Heart right ventricle (tissue), 16 donors: ENCODE measurements around the gene TLE3. TPM values are rescaled to one million over a fixed set of nuclear protein-coding genes. Genes with fewer than 3 reads are reported as not detected.
A peak's percentile ranks its signal among the peaks of the same experiment; 100 is the strongest.

Experiments used
- ATAC-seq, 8 donors: fragments of 200-7000 bp; cut with Tn5 transposase; one replicate each; pipeline ENCODE4 v1.9.1; 2020; ENCODE audit warnings: mild to moderate bottlenecking in 8 of 8, moderate library complexity in 8 of 8, moderate number of reproducible peaks in 1 of 8
- DNase-seq, 2 donors: peaks; one replicate each; pipeline ENCODE4 v3.0.0-alpha.2; 2020
- H3K27ac ChIP-seq, 10 donors: fragments of 200-600 bp; sonication (generic) in 2 of 10; one replicate each; pipeline versions ENCODE4 v1.5.0 to v1.8.0; 2020 to 2022; ENCODE audit warnings: mild to moderate bottlenecking in 3 of 10
- H3K27me3 ChIP-seq, 7 donors: fragments of 200-600 bp; one replicate each; pipeline ENCODE4 v1.8.0; 2021 to 2022; ENCODE audit warnings: mild to moderate bottlenecking in 2 of 7
- H3K36me3 ChIP-seq, 9 donors: fragments of 200-600 bp; sonication (generic) in 1 of 9; one replicate each; pipeline versions ENCODE4 v1.5.0 to v1.8.0; 2020 to 2022; ENCODE audit warnings: mild to moderate bottlenecking in 2 of 9
- H3K4me1 ChIP-seq, 9 donors: fragments of 200-600 bp; sonication (generic) in 1 of 9; one replicate each; pipeline versions ENCODE4 v1.5.0 to v1.8.0; 2020 to 2022; ENCODE audit warnings: mild to moderate bottlenecking in 4 of 9
- H3K4me3 ChIP-seq, 10 donors: fragments of 200-600 bp; sonication (generic) in 2 of 10; one replicate each; pipeline versions ENCODE4 v1.5.0 to v1.8.0; 2020 to 2022; ENCODE audit warnings: mild to moderate bottlenecking in 7 of 10, moderate library complexity in 2 of 10
- H3K9me3 ChIP-seq, 11 donors: fragments of 200-600 bp in 10 of 11; sonication (generic) in 2 of 11; one replicate each; pipeline versions ENCODE4 v1.5.0 to v1.8.0; 2013 to 2022; ENCODE audit warnings: mild to moderate bottlenecking in 2 of 11, control low read depth in 1 of 11, moderate library complexity in 1 of 11
- WGBS, 2 donors: extraction: QIAGEN DNeasy Blood & Tissue Kit; methylation state at CpG; one replicate each; pipeline ENCODE4 v1.1.7; 2013; ENCODE audit warnings: inconsistent platforms in 1 of 2; 5-methylcytosine and 5-hydroxymethylcytosine counted together
- intact Hi-C, 10 donors: fragments of 100-400 bp; cut with DNase I; formaldehyde crosslinking; loops; one replicate each; pipeline versions ENCODE4 v1.11.1 to v1.14.2; 2022
- polyA plus RNA-seq, 2 donors: library from polyadenylated mRNA; stranded (reverse); fragments of 200-250 nt; gene quantifications; one replicate each; pipeline ENCODE4 v1.2.3, GENCODE V29; 2013
- total RNA-seq, 10 donors: library from RNA; stranded (reverse); fragmentation: NEBNext Ultra II Directional in 3 of 10; extraction: Animal tissue kit (Norgen Biotek cat#: 25700) in 3 of 10; gene quantifications; one replicate each; pipeline versions ENCODE4 v1.2.1 to v1.2.4, GENCODE V29; 2021 to 2023
- TF ChIP-seq, protein P1 (sequence below), 9 donors: fragments of 200-600 bp; sonication (generic) in 2 of 9; IDR thresholded peaks; one replicate each; pipeline versions ENCODE4 v1.5.0 to v1.8.0; 2021 to 2022; ENCODE audit warnings: antibody characterized with exemption in 9 of 9, mild to moderate bottlenecking in 5 of 9, moderate library complexity in 1 of 9
- donor health status: Arrhythmogenic right ventricular cardiomyopathy.
- donor health status: ischemic (EF 13 %, LVEDD 7.1; RV severe dilation, severe dysfunction).
- donor health status: healthy with polysubstance abuse.
- donor health status: DM: no; HTN: yes; CAD: no.
- donor health status: DM: no; HTN: no; CAD: no.
- donor health status: ischemic (EF 25% LVEDD 6.9; RV normal size, moderate dysfunction).
- donor health status: ischemic (EF 25% LVEDD 5.7; RV mildly dilated, moderate dysfunction).
- donor health status: healthy.
- donor health status: DM: yes; HTN: yes; CAD: no.
- donor health status: Ischemic cardiomyopathy.
- donor health status: ischemic (EF 35%, LVEDD 5.7; RV mildly dilated, moderate dysfunction).
- donor health status: nonischemic (EF 11% LVEDD 7.7; RV severe dilation, severe dysfunction).
- donor health status: DM: yes; HTN: yes; CAD: no.
- donor health status: PGD.
- donor health status: ischemic (EF 29% LVEDD 5.4; RV normal size, mild dysfunction).
- donor health status: nonischemic (EF 23%, LVEDD 6.1; RV moderate dilation, normal function).

Gene TLE3
- total and polyA plus RNA-seq, 12 donors = 7.5 to 21.7 (median 12.6) TPM

- ATAC-seq = no peak
- no peak overlapping the region for H3K4me3 ChIP-seq
- H3K27ac ChIP-seq = no peak overlapping the region
- H3K36me3 ChIP-seq = peaks cover 0 to 95% (median 28%) of the 10 kb centered on the region in 9 donors
- no peaks in the 10 kb centered on the region for H3K9me3 ChIP-seq
- TF ChIP-seq, protein P1, sequence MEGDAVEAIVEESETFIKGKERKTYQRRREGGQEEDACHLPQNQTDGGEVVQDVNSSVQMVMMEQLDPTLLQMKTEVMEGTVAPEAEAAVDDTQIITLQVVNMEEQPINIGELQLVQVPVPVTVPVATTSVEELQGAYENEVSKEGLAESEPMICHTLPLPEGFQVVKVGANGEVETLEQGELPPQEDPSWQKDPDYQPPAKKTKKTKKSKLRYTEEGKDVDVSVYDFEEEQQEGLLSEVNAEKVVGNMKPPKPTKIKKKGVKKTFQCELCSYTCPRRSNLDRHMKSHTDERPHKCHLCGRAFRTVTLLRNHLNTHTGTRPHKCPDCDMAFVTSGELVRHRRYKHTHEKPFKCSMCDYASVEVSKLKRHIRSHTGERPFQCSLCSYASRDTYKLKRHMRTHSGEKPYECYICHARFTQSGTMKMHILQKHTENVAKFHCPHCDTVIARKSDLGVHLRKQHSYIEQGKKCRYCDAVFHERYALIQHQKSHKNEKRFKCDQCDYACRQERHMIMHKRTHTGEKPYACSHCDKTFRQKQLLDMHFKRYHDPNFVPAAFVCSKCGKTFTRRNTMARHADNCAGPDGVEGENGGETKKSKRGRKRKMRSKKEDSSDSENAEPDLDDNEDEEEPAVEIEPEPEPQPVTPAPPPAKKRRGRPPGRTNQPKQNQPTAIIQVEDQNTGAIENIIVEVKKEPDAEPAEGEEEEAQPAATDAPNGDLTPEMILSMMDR (IDR thresholded peaks at IDR 0.05) = no peak
- no peak for DNase-seq
- WGBS, 2 donors = 96 to 98% methylated on average over 3 of the region's 3 CpGs
- intact Hi-C loops = no loop called here
- peaks cover 0 to 40% (median 16%) of the 10 kb centered on the region in 9 donors for H3K4me1 ChIP-seq
- no peaks in the 10 kb centered on the region for H3K27me3 ChIP-seq
Observed at GRCh38 chr15:70072479-70072878, 25.2 kb downstream of the TLE3 start.

DNA sequence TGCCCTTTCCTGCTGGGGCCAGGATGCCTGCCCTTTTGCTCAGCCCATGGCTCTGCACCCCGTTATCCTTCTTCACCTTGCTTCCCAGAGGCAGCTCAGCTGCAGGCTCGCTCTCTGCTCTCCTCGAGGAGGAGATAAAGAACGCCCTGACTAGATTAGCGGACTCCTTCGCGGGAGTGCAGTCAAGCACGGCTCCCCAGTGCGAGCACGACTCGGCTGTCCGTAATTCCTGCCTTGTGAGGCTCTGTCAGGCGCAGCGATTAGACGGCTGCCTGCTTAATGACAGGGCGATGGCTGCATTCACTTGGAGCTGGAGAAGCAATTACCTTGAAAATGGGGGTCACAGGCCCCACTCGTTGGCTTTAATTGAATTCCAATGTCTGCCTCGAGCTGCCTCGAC lies 25.9 kb downstream of the TLE3 start:
- H3K27ac ChIP-seq = no peak overlapping the region
- no peak overlapping the region for H3K4me3 ChIP-seq
- WGBS, 2 donors = 78 to 91% methylated on average over 19 of the region's 19 CpGs
- intact Hi-C loops = no loop called here
- H3K4me1 ChIP-seq = peaks cover 0 to 33% (median 9%) of the 10 kb centered on the region in 9 donors
- H3K27me3 ChIP-seq = no peaks in the 10 kb centered on the region
- H3K36me3 ChIP-seq = peaks cover 0 to 100% (median 28%) of the 10 kb centered on the region in 9 donors
- DNase-seq = no peak
- no peak for ATAC-seq
- TF ChIP-seq, protein P1 (IDR thresholded peaks at IDR 0.05) = no peak
- no peaks in the 10 kb centered on the region for H3K9me3 ChIP-seq

DNA sequence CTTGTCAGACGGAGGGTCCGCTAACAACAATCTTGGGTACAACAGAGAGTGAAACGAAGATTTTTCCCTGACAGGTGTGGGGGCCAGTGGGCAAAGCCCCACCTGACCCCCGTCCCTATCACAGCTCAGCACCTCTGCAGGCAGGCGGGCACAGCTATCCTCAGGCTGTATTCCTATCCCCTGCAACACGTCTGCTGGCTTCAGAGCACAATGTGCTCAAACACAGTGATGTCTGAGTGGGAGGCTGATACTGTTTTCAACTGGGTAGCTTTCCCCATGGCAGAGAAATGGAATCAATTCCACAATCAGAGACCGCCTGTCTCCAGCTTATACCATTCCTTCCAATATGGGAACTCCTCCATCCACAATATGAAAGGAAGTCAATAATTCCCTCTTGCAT lies 28.0 kb downstream of the TLE3 start:
- DNase-seq (no peak), ATAC-seq (peak in 1 of 8 donors; percentile 30)
- H3K4me1 ChIP-seq = peaks cover 0 to 29% (median 7%) of the 10 kb centered on the region in 9 donors
- H3K4me3 ChIP-seq = no peak overlapping the region
- 96% methylated on average over 7 of the region's 7 CpGs for WGBS, 2 donors
- no peaks in the 10 kb centered on the region for H3K27me3 ChIP-seq
- no peak overlapping the region for H3K27ac ChIP-seq
- peaks cover 0 to 100% (median 21%) of the 10 kb centered on the region in 9 donors for H3K36me3 ChIP-seq
- H3K9me3 ChIP-seq = no peaks in the 10 kb centered on the region
- TF ChIP-seq, protein P1 (IDR thresholded peaks at IDR 0.05) = no peak
- intact Hi-C loops = no loop called here

DNA sequence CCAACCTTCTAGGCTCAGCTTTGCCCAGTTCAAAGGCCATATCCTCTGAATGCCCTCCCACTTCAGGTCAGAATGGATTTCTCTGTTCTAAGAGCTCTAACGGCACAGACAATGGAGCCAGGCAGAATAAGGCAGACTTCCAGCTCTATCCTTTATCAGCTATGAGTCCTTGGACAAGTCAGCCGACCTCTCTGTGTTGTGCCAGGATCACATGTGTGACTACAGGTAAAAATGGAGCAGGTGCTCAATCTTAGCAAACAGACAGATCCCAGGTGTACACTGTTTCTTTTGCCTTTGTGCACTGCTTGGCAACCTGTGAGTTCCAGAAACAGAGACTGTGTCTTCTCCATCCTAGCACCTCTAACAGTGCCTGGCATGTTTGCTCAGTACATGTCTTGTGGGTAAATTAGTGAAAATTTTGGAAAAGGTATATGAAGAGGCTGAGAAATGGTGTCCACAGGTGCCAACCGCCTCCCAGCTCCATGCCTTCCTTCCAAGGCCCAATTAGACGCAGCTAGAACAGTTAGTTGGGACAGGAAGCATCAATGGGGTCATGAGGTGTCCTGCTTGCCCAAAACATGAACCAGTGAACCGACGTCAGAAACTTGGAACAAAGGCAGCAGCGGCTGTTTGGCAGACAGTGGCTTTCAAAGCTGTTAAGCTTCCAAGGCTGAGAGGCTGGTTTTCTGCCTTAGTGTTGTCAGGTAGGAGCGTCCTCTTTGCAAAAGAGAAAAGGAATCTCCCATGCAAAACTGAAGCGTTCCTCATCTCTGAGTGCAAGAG lies 28.7 kb downstream of the TLE3 start:
- Histone ChIP-seq H3K9me3 (no peaks in the 10 kb centered on the region), H3K4me1 (peaks cover 0 to 34% (median 7%) of the 10 kb centered on the region in 9 donors), H3K36me3 (peaks cover 0 to 100% (median 14%) of the 10 kb centered on the region in 9 donors), H3K4me3 (no peak overlapping the region), H3K27ac (no peak overlapping the region), H3K27me3 (no peaks in the 10 kb centered on the region)
- WGBS, 2 donors = 72 to 74% methylated on average over 9 of the region's 9 CpGs
- ATAC-seq = peak in 5 of 8 donors; percentile 46 to 83 (median 59)
- intact Hi-C loops = no loop called here
- DNase-seq = no peak
- TF ChIP-seq, protein P1 (IDR thresholded peaks at IDR 0.05) = no peak
